WTC11 (cell line): ENCODE data around the gene ZSCAN21. TPM values are rescaled to one million over a fixed set of nuclear protein-coding genes. Genes with fewer than 3 reads are reported as not detected.

Source experiments
- ATAC-seq: fragments of 200-7000 bp; cut with Tn5 transposase; 2 replicates; pipeline ENCODE4 v1.10.0; 2021; ENCODE audit warnings: mild to moderate bottlenecking, moderate library complexity
- CTCF ChIA-PET: fragments of 300-600 bp; sonication (Branson Sonifier 250); formaldehyde crosslinking; loops from one replicate; lab custom pipeline; 2021; ENCODE audit warnings: antibody characterized with exemption; lab: Charles Lee
- POLR2A ChIA-PET: fragments of 350-600 bp; sonication (Branson Sonifier 250); formaldehyde crosslinking; loops from one replicate; lab custom pipeline; 2021; ENCODE audit warnings: antibody characterized with exemption; lab: Charles Lee
- DNase-seq: peaks from one replicate; pipeline ENCODE4 v3.0.0; 2021; ENCODE audit warnings: low spot score
- H3K27ac Mint-ChIP-seq: 2 replicates; pipeline ENCODE4 v1.8.0; 2021; ENCODE audit warnings: mixed read lengths
- H3K27me3 Mint-ChIP-seq: 2 replicates; pipeline ENCODE4 v1.8.0; 2021; ENCODE audit warnings: low read depth, mild to moderate bottlenecking, moderate library complexity, mixed read lengths
- H3K36me3 Mint-ChIP-seq: 2 replicates; pipeline ENCODE4 v1.8.0; 2021; ENCODE audit warnings: mixed read lengths
- H3K4me1 Mint-ChIP-seq: 2 replicates; pipeline ENCODE4 v1.8.0; 2022; ENCODE audit warnings: mixed read lengths
- H3K4me3 Mint-ChIP-seq: 2 replicates; pipeline ENCODE4 v1.8.0; 2021; ENCODE audit warnings: mild to moderate bottlenecking, moderate library complexity, mixed read lengths
- H3K9me3 Mint-ChIP-seq: 2 replicates; pipeline ENCODE4 v1.8.0; 2021; ENCODE audit warnings: mixed read lengths
- CREM ChIP-seq: sonication (generic); formaldehyde crosslinking; IDR thresholded peaks from 2 replicates; pipeline ENCODE4 v1.8.1; 2022; ENCODE audit warnings: mild to moderate bottlenecking, missing genetic modification reagents, moderate library complexity
- FOXK1 ChIP-seq: sonication (generic); formaldehyde crosslinking; IDR thresholded peaks from 2 replicates; pipeline ENCODE4 v1.8.0; 2022; ENCODE audit warnings: mild to moderate bottlenecking, moderate library complexity, missing genetic modification reagents
- HMGA2 ChIP-seq: fragments of 250-450 bp; sonication (Bioruptor Pico); IDR thresholded peaks from 2 replicates; pipeline ENCODE4 v1.4.0; 2021; ENCODE audit warnings: mild to moderate bottlenecking, moderate library complexity
- JAZF1 ChIP-seq: fragments of 250-450 bp; sonication (Bioruptor Pico); IDR thresholded peaks from 2 replicates; pipeline ENCODE4 v1.9.0; 2021; ENCODE audit warnings: moderate library complexity, mild to moderate bottlenecking, inconsistent platforms
- MYBL2 ChIP-seq: sonication (generic); formaldehyde crosslinking; IDR thresholded peaks from 2 replicates; pipeline ENCODE4 v1.8.1; 2023; ENCODE audit warnings: mild to moderate bottlenecking, moderate library complexity, missing genetic modification reagents
- NR3C1 ChIP-seq: sonication (generic); formaldehyde crosslinking; conservative IDR thresholded peaks from 2 replicates; pipeline ENCODE4 v1.8.1; 2023; ENCODE audit warnings: low read depth, mild to moderate bottlenecking, missing genetic modification reagents
- OVOL2 ChIP-seq: fragments of 250-450 bp; sonication (Bioruptor Pico); IDR thresholded peaks from 2 replicates; pipeline ENCODE4 v1.9.0; 2021; ENCODE audit warnings: mild to moderate bottlenecking, borderline replicate concordance
- SMAD3 ChIP-seq: sonication (generic); formaldehyde crosslinking; IDR thresholded peaks from 2 replicates; pipeline ENCODE4 v1.8.0; 2022; ENCODE audit warnings: missing genetic modification reagents, mild to moderate bottlenecking, borderline replicate concordance
- ZNF396 ChIP-seq: fragments of 250-450 bp; sonication (Bioruptor Pico); IDR thresholded peaks from 2 replicates; pipeline ENCODE4 v1.8.0; 2021; ENCODE audit warnings: mild to moderate bottlenecking, moderate library complexity, borderline replicate concordance
- total RNA-seq: library from RNA; stranded (reverse); gene quantifications from 3 replicates; pipeline ENCODE4 v1.2.3, GENCODE V29; 2021
- TF ChIP-seq, protein P1 (sequence below): sonication (generic); formaldehyde crosslinking; IDR thresholded peaks from 2 replicates; pipeline ENCODE4 v1.8.0; 2023; ENCODE audit warnings: mild to moderate bottlenecking, missing genetic modification reagents
- TF ChIP-seq, protein P2 (sequence below): sonication (generic); formaldehyde crosslinking; IDR thresholded peaks from 2 replicates; pipeline ENCODE4 v1.8.1; 2022; ENCODE audit warnings: low read depth, missing genetic modification reagents, borderline replicate concordance
- TF ChIP-seq, protein P3 (sequence below): fragments of 250-450 bp; sonication (Bioruptor Pico); IDR thresholded peaks from 2 replicates; pipeline ENCODE4 v1.9.0; 2021; ENCODE audit warnings: moderate library complexity, mild to moderate bottlenecking, inconsistent platforms, borderline replicate concordance
- TF ChIP-seq, protein P4 (sequence below): sonication (generic); formaldehyde crosslinking; IDR thresholded peaks from 2 replicates; pipeline ENCODE4 v1.8.0; 2022; ENCODE audit warnings: mild to moderate bottlenecking, missing genetic modification reagents
- TF ChIP-seq, protein P5 (sequence below): fragments of 250-450 bp; sonication (Bioruptor Pico); IDR thresholded peaks from 2 replicates; pipeline ENCODE4 v2.1.2; 2022; ENCODE audit warnings: mild to moderate bottlenecking, moderate library complexity
- TF ChIP-seq, protein P6 (sequence below): sonication (generic); formaldehyde crosslinking; IDR thresholded peaks from 2 replicates; pipeline ENCODE4 v1.8.1; 2023; ENCODE audit warnings: mild to moderate bottlenecking, missing genetic modification reagents
- TF ChIP-seq, protein P7 (sequence below): sonication (generic); formaldehyde crosslinking; conservative IDR thresholded peaks from 2 replicates; pipeline ENCODE4 v1.8.1; 2023; ENCODE audit warnings: mild to moderate bottlenecking, low read depth, missing genetic modification reagents, moderate library complexity

The ZSCAN21 gene
- total RNA-seq, 1 experiment from 2014 or later: 25.5 TPM

DNA sequence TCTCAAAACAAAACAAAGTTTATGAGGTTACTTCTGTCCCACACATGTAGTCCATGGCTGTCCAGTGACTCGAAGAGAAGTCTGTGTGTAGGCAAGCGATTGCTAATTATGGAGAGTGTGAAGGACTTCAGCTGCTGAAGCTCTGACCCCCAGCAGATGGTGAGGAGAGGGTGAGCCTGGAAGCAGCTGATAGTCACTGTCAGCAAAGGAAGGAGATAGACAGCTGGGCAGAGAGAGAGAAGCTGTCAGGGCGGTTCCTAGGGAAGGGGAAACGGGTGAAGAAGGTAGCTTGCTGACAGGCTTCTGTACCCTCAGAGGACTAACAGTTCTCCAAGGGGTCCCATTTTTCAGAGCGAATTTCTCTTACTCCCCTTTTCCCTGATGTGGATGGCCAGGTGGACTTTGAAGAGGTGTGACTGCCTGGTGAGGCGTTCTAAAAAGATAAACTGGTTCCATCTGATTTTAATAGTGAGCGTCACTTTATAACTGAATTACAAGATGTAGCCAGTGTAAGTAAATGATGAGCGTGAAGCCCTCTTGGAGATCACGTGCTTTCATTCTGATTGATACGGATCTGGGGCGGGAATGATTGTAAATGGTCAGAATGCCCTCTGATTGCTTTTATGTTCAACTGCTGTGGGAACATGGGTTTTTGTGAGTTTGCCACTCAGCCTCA lies 12.1 kb downstream of the ZSCAN21 start (continued):
- TF ChIP-seq, protein P1, sequence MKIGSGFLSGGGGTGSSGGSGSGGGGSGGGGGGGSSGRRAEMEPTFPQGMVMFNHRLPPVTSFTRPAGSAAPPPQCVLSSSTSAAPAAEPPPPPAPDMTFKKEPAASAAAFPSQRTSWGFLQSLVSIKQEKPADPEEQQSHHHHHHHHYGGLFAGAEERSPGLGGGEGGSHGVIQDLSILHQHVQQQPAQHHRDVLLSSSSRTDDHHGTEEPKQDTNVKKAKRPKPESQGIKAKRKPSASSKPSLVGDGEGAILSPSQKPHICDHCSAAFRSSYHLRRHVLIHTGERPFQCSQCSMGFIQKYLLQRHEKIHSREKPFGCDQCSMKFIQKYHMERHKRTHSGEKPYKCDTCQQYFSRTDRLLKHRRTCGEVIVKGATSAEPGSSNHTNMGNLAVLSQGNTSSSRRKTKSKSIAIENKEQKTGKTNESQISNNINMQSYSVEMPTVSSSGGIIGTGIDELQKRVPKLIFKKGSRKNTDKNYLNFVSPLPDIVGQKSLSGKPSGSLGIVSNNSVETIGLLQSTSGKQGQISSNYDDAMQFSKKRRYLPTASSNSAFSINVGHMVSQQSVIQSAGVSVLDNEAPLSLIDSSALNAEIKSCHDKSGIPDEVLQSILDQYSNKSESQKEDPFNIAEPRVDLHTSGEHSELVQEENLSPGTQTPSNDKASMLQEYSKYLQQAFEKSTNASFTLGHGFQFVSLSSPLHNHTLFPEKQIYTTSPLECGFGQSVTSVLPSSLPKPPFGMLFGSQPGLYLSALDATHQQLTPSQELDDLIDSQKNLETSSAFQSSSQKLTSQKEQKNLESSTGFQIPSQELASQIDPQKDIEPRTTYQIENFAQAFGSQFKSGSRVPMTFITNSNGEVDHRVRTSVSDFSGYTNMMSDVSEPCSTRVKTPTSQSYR (CRISPR knock-in tag): no peak
- TF ChIP-seq, protein P2, sequence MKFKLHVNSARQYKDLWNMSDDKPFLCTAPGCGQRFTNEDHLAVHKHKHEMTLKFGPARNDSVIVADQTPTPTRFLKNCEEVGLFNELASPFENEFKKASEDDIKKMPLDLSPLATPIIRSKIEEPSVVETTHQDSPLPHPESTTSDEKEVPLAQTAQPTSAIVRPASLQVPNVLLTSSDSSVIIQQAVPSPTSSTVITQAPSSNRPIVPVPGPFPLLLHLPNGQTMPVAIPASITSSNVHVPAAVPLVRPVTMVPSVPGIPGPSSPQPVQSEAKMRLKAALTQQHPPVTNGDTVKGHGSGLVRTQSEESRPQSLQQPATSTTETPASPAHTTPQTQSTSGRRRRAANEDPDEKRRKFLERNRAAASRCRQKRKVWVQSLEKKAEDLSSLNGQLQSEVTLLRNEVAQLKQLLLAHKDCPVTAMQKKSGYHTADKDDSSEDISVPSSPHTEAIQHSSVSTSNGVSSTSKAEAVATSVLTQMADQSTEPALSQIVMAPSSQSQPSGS (CRISPR knock-in tag): no peak
- TF ChIP-seq ZNF396 (no peak), NR3C1 (no peak)
- TF ChIP-seq, protein P3, sequence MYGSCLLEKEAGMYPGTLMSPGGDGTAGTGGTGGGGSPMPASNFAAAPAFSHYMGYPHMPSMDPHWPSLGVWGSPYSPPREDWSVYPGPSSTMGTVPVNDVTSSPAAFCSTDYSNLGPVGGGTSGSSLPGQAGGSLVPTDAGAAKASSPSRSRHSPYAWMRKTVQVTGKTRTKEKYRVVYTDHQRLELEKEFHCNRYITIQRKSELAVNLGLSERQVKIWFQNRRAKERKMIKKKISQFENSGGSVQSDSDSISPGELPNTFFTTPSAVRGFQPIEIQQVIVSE: no peak

DNA sequence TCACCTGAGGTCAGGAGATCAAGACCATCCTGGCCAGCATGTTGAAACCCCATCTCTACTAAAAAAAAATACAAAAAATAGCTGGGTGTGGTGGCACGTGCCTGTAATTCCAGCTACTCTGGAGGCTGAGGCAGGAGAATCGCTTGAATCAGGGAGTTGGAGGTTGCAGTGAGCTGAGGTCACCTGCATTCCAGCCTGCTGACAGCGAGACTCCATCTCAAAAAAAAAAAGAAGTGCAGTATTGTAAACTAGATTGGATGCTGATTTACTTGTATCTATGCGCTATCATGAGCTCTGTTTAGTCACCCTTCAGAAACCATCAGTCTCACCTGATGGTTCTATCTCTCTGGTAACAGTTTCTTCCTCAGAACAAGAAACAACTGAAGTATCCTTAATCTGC lies 13.8 kb downstream of the ZSCAN21 start:
- CTCF ChIA-PET: interaction anchor here (1.2 kb wide), 1 partner anchor 150 kb away, joined by 3 read pairs; no protein-coding TSS in a partner anchor
- ATAC-seq: no peak
- Mint-ChIP-seq H3K27me3 (no peaks in the 10 kb centered on the region), H3K27ac (no peak overlapping the region), H3K36me3 (peaks cover 62% of the 10 kb centered on the region), H3K4me3 (no peak overlapping the region), H3K9me3 (no peaks in the 10 kb centered on the region), H3K4me1 (no peaks in the 10 kb centered on the region)
- no peak for TF ChIP-seq OVOL2 (CRISPR knock-in tag)
- TF ChIP-seq, protein P1 (CRISPR knock-in tag): no peak
- TF ChIP-seq CREM (CRISPR knock-in tag): no peak
- TF ChIP-seq HMGA2: no peak
- TF ChIP-seq, protein P4, sequence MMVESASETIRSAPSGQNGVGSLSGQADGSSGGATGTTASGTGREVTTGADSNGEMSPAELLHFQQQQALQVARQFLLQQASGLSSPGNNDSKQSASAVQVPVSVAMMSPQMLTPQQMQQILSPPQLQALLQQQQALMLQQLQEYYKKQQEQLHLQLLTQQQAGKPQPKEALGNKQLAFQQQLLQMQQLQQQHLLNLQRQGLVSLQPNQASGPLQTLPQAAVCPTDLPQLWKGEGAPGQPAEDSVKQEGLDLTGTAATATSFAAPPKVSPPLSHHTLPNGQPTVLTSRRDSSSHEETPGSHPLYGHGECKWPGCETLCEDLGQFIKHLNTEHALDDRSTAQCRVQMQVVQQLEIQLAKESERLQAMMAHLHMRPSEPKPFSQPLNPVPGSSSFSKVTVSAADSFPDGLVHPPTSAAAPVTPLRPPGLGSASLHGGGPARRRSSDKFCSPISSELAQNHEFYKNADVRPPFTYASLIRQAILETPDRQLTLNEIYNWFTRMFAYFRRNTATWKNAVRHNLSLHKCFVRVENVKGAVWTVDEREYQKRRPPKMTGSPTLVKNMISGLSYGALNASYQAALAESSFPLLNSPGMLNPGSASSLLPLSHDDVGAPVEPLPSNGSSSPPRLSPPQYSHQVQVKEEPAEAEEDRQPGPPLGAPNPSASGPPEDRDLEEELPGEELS (CRISPR knock-in tag): no peak
- POLR2A ChIA-PET: interaction anchor here (0.7 to 1.3 kb wide), 2 partner anchors 77 to 352 kb away, joined by 4 read pairs; no protein-coding TSS in a partner anchor
- DNase-seq: no peak

DNA sequence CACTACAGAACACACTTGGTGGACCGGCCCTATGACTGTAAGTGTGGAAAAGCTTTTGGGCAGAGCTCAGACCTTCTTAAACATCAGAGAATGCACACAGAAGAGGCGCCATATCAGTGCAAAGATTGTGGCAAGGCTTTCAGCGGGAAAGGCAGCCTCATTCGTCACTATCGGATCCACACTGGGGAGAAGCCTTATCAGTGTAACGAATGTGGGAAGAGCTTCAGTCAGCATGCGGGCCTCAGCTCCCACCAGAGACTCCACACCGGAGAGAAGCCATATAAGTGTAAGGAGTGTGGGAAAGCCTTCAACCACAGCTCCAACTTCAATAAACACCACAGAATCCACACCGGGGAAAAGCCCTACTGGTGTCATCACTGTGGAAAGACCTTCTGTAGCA lies 14.6 kb downstream of the ZSCAN21 start:
- DNase-seq (no peak), ATAC-seq (no peak)
- no peak overlapping the region for H3K4me3 Mint-ChIP-seq
- no peaks in the 10 kb centered on the region for H3K9me3 Mint-ChIP-seq
- H3K4me1 Mint-ChIP-seq: no peaks in the 10 kb centered on the region
- H3K27me3 Mint-ChIP-seq: no peaks in the 10 kb centered on the region
- ChIA-PET POLR2A (interaction anchor here (1.3 kb wide), 1 partner anchor 78 kb away, joined by 4 read pairs; no protein-coding TSS in a partner anchor), CTCF (interaction anchor here (1.2 kb wide), 1 partner anchor 151 kb away, joined by 3 read pairs; no protein-coding TSS in a partner anchor)
- peaks cover 54% of the 10 kb centered on the region for H3K36me3 Mint-ChIP-seq
- H3K27ac Mint-ChIP-seq: no peak overlapping the region
- TF ChIP-seq, protein P5, sequence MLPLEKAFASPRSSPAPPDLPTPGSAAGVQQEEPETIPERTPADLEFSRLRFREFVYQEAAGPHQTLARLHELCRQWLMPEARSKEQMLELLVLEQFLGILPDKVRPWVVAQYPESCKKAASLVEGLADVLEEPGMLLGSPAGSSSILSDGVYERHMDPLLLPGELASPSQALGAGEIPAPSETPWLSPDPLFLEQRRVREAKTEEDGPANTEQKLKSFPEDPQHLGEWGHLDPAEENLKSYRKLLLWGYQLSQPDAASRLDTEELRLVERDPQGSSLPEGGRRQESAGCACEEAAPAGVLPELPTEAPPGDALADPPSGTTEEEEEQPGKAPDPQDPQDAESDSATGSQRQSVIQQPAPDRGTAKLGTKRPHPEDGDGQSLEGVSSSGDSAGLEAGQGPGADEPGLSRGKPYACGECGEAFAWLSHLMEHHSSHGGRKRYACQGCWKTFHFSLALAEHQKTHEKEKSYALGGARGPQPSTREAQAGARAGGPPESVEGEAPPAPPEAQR (CRISPR knock-in tag): no peak
- TF ChIP-seq FOXK1 (CRISPR knock-in tag): no peak
- no peak for TF ChIP-seq JAZF1 (CRISPR knock-in tag)
- TF ChIP-seq, protein P6, sequence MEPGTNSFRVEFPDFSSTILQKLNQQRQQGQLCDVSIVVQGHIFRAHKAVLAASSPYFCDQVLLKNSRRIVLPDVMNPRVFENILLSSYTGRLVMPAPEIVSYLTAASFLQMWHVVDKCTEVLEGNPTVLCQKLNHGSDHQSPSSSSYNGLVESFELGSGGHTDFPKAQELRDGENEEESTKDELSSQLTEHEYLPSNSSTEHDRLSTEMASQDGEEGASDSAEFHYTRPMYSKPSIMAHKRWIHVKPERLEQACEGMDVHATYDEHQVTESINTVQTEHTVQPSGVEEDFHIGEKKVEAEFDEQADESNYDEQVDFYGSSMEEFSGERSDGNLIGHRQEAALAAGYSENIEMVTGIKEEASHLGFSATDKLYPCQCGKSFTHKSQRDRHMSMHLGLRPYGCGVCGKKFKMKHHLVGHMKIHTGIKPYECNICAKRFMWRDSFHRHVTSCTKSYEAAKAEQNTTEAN (CRISPR knock-in tag): no peak
- TF ChIP-seq SMAD3 (CRISPR knock-in tag): no peak
- no peak for TF ChIP-seq MYBL2 (CRISPR knock-in tag)
- TF ChIP-seq, protein P7, sequence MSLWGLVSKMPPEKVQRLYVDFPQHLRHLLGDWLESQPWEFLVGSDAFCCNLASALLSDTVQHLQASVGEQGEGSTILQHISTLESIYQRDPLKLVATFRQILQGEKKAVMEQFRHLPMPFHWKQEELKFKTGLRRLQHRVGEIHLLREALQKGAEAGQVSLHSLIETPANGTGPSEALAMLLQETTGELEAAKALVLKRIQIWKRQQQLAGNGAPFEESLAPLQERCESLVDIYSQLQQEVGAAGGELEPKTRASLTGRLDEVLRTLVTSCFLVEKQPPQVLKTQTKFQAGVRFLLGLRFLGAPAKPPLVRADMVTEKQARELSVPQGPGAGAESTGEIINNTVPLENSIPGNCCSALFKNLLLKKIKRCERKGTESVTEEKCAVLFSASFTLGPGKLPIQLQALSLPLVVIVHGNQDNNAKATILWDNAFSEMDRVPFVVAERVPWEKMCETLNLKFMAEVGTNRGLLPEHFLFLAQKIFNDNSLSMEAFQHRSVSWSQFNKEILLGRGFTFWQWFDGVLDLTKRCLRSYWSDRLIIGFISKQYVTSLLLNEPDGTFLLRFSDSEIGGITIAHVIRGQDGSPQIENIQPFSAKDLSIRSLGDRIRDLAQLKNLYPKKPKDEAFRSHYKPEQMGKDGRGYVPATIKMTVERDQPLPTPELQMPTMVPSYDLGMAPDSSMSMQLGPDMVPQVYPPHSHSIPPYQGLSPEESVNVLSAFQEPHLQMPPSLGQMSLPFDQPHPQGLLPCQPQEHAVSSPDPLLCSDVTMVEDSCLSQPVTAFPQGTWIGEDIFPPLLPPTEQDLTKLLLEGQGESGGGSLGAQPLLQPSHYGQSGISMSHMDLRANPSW: no peak
